A549 (cell line): Measurements from ENCODE around the gene RSPH10B. TPM values are rescaled to one million over a fixed set of nuclear protein-coding genes. Genes with fewer than 3 reads are reported as not detected.

ENCODE experiments used
- BHLHE40 ChIP-seq: IDR thresholded peaks from 2 replicates; pipeline ENCODE4 v1.6.1; 2012; ENCODE audit warnings: low read depth, low read length, inconsistent platforms
- ESRRA ChIP-seq: fragments of 150-350 bp; IDR thresholded peaks from 2 replicates; pipeline ENCODE4 v1.6.1; 2014; ENCODE audit warnings: mild to moderate bottlenecking, low read length, borderline replicate concordance
- FOSL2 ChIP-seq, 2 experiments: fragments of 450-650 bp in 1 of 2; fragments of >200 bp in 1 of 2; sonication (Bioruptor Twin) in 1 of 2; formaldehyde crosslinking; IDR thresholded peaks; 2 replicates each; pipeline versions ENCODE4 v1.5.0 to v1.6.1; 2016 to 2020; ENCODE audit warnings: mild to moderate bottlenecking in 1 of 2, moderate library complexity in 1 of 2
- HDAC2 ChIP-seq: fragments of 200-600 bp; sonication (generic); IDR thresholded peaks from 2 replicates; pipeline ENCODE4 v1.6.1; 2016
- JUN ChIP-seq, 2 experiments: fragments of >200 bp; sonication (Bioruptor Twin); formaldehyde crosslinking; IDR thresholded peaks; 2 replicates in 1 of 2; 3 replicates in 1 of 2; pipeline ENCODE4 v1.6.1; 2016 to 2017
- JUNB ChIP-seq: fragments of >200 bp; sonication (Bioruptor Twin); formaldehyde crosslinking; IDR thresholded peaks from 2 replicates; pipeline ENCODE4 v1.6.1; 2016
- KDM5A ChIP-seq: fragments of 200-600 bp; sonication (generic); IDR thresholded peaks from 2 replicates; pipeline ENCODE4 v1.6.1; 2016; ENCODE audit warnings: antibody characterized with exemption, mild to moderate bottlenecking
- MAFK ChIP-seq: fragments of 450-650 bp; IDR thresholded peaks from 2 replicates; pipeline ENCODE4 v1.6.1; 2014; ENCODE audit not compliant: partially characterized antibody
- NFE2L2 ChIP-seq: fragments of 150-350 bp; conservative IDR thresholded peaks from 2 replicates; pipeline ENCODE4 v1.6.1; 2014; ENCODE audit warnings: low read length
- NR3C1 ChIP-seq: fragments of >200 bp; sonication (Bioruptor Twin); formaldehyde crosslinking; IDR thresholded peaks from 3 replicates; pipeline ENCODE4 v1.6.1; 2017
- PHF8 ChIP-seq: fragments of 200-600 bp; sonication (generic); IDR thresholded peaks from 2 replicates; pipeline ENCODE4 v1.6.1; 2016; ENCODE audit warnings: low read depth, mild to moderate bottlenecking, antibody characterized with exemption, moderate library complexity, borderline replicate concordance
- POLR2AphosphoS2 ChIP-seq: conservative IDR thresholded peaks from 2 replicates; pipeline ENCODE4 v1.6.1; 2012; ENCODE audit warnings: low read length, improper control_type of control experiment, inconsistent platforms
- RARB ChIP-seq: fragments of 250-450 bp; sonication (Bioruptor Pico); IDR thresholded peaks from 2 replicates; pipeline ENCODE4 v1.8.0; 2021; ENCODE audit warnings: mild to moderate bottlenecking, moderate library complexity
- RCOR1 ChIP-seq: fragments of 150-350 bp; IDR thresholded peaks from 2 replicates; pipeline ENCODE4 v1.6.1; 2014; ENCODE audit warnings: antibody characterized with exemption, low read length, low read depth
- RFX5 ChIP-seq: fragments of 450-650 bp; IDR thresholded peaks from 2 replicates; pipeline ENCODE4 v1.7.1; 2014; ENCODE audit warnings: antibody characterized with exemption, mild to moderate bottlenecking, moderate library complexity
- RNF2 ChIP-seq: fragments of 200-600 bp; sonication (generic); IDR thresholded peaks from 2 replicates; pipeline ENCODE4 v1.6.1; 2016; ENCODE audit warnings: low read depth, mild to moderate bottlenecking, antibody characterized with exemption, moderate library complexity, borderline replicate concordance
- SREBF2 ChIP-seq: fragments of 450-650 bp; IDR thresholded peaks from 2 replicates; pipeline ENCODE4 v1.6.1; 2014; ENCODE audit warnings: mild to moderate bottlenecking, moderate library complexity
- polyA plus RNA-seq, 4 experiments: library from polyadenylated mRNA; depleted of rRNA in 3 of 4; stranded (reverse); fragments of >200 nt; fragmentation: RNase III in 1 of 4; extraction: RNeasy Plus Mini Kit Qiagen cat#74134 plus additional on column Dnase treatment in 1 of 4; gene quantifications; 2 replicates in 3 of 4; 3 replicates in 1 of 4; pipeline ENCODE4 v1.2.3, GENCODE V29; 2011 to 2017
- TF ChIP-seq, protein P1 (sequence below): fragments of 200-600 bp; sonication (generic); IDR thresholded peaks from 2 replicates; pipeline ENCODE4 v1.6.1; 2016; ENCODE audit warnings: antibody characterized with exemption, mild to moderate bottlenecking, moderate library complexity
- TF ChIP-seq, protein P2 (sequence below): fragments of >200 bp; sonication (Bioruptor Twin); formaldehyde crosslinking; IDR thresholded peaks from 3 replicates; pipeline ENCODE4 v1.6.1; 2016
- TF ChIP-seq, protein P3 (sequence below): IDR thresholded peaks from 2 replicates; pipeline ENCODE4 v1.6.1; 2012; ENCODE audit warnings: low read depth, borderline replicate concordance
- TF ChIP-seq, protein P4 (sequence below): fragments of 150-350 bp; IDR thresholded peaks from 2 replicates; pipeline ENCODE4 v1.6.1; 2014; ENCODE audit warnings: low read depth, mild to moderate bottlenecking, low read length
- TF ChIP-seq, protein P5 (sequence below): fragments of >200 bp; sonication (Bioruptor Twin); formaldehyde crosslinking; IDR thresholded peaks from 3 replicates; pipeline ENCODE4 v1.5.1; 2016

RSPH10B gene
- polyA plus RNA-seq, 2 of the 4 experiments (the other 2 are of a cell fraction) = 0.10 to 0.25 TPM

DNA sequence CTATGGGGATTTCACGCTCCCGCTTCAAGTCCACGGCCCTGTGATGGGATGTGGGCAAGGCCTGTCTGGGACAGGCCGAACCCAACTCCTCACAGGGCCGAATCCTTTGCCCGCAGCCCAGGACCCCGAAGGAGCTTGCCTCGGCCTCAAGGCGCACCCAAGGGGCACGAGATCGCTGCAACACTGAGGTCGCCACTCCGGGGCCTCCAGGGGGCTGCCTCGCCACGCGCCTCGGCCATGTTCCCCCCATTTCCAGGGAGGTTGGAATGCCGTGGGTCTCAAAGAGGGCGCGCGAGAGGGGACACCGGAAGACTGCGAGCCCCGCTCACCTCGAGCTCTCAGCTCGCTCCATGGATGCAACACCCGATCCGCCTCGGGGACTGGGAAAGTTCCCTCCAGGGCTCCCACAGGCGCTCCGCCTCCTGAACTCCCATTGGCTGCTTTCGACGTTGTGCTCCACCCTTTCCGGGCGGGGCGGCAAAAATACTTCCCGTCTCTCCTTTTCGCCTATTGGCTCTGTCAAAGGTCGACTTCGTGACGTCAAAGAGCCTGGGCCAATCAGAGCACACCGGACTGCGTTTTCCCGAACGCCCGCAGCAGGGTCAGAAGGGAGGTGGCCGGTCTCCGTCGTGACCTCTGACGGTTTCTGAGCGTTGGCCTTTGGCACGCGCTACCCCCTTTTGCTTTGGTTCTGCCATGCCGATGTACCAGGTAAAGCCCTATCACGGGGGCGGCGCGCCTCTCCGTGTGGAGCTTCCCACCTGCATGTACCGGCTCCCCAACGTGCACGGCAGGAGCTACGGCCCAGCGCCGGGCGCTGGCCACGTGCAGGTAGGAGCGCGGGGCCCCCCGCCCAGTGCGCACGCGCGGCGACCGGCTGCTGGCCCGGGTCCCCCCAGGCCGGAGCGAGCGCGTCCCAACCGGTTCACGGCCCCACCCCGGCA lies 38.5 kb upstream of the RSPH10B start, which contains the start of the genes AIMP2 and PMS2 (continued):
- TF ChIP-seq, protein P1, sequence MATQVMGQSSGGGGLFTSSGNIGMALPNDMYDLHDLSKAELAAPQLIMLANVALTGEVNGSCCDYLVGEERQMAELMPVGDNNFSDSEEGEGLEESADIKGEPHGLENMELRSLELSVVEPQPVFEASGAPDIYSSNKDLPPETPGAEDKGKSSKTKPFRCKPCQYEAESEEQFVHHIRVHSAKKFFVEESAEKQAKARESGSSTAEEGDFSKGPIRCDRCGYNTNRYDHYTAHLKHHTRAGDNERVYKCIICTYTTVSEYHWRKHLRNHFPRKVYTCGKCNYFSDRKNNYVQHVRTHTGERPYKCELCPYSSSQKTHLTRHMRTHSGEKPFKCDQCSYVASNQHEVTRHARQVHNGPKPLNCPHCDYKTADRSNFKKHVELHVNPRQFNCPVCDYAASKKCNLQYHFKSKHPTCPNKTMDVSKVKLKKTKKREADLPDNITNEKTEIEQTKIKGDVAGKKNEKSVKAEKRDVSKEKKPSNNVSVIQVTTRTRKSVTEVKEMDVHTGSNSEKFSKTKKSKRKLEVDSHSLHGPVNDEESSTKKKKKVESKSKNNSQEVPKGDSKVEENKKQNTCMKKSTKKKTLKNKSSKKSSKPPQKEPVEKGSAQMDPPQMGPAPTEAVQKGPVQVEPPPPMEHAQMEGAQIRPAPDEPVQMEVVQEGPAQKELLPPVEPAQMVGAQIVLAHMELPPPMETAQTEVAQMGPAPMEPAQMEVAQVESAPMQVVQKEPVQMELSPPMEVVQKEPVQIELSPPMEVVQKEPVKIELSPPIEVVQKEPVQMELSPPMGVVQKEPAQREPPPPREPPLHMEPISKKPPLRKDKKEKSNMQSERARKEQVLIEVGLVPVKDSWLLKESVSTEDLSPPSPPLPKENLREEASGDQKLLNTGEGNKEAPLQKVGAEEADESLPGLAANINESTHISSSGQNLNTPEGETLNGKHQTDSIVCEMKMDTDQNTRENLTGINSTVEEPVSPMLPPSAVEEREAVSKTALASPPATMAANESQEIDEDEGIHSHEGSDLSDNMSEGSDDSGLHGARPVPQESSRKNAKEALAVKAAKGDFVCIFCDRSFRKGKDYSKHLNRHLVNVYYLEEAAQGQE = no peak
- TF ChIP-seq, protein P2, sequence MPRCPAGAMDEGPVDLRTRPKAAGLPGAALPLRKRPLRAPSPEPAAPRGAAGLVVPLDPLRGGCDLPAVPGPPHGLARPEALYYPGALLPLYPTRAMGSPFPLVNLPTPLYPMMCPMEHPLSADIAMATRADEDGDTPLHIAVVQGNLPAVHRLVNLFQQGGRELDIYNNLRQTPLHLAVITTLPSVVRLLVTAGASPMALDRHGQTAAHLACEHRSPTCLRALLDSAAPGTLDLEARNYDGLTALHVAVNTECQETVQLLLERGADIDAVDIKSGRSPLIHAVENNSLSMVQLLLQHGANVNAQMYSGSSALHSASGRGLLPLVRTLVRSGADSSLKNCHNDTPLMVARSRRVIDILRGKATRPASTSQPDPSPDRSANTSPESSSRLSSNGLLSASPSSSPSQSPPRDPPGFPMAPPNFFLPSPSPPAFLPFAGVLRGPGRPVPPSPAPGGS = peak; percentile 97
- TF ChIP-seq RFX5 (peak; percentile 83), RARB (CRISPR knock-in tag) (0 out of 2 replicates have a peak, but pooled peaks have one; percentile 40), POLR2AphosphoS2 (no peak), ESRRA (no peak; the same call in 1 of the 2 replicates), MAFK (no peak), BHLHE40 (peak; percentile 55), JUNB (no peak), KDM5A (no peak), NR3C1 (no peak), FOSL2 (IDR thresholded peaks at IDR 0.05) (no peak), FOSL2 (CRISPR knock-in tag; IDR thresholded peaks at IDR 0.05) (no peak), JUN (IDR thresholded peaks at IDR 0.05) (peak; percentile 74 to 89; a peak in 4 of 5 replicates), RNF2 (no peak), SREBF2 (no peak), PHF8 (peak; percentile 83; the same call in 1 of the 2 replicates), HDAC2 (no peak), NFE2L2 (no peak), RCOR1 (no peak)
- TF ChIP-seq, protein P3, sequence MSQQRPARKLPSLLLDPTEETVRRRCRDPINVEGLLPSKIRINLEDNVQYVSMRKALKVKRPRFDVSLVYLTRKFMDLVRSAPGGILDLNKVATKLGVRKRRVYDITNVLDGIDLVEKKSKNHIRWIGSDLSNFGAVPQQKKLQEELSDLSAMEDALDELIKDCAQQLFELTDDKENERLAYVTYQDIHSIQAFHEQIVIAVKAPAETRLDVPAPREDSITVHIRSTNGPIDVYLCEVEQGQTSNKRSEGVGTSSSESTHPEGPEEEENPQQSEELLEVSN = peak; percentile 93
- TF ChIP-seq, protein P4, sequence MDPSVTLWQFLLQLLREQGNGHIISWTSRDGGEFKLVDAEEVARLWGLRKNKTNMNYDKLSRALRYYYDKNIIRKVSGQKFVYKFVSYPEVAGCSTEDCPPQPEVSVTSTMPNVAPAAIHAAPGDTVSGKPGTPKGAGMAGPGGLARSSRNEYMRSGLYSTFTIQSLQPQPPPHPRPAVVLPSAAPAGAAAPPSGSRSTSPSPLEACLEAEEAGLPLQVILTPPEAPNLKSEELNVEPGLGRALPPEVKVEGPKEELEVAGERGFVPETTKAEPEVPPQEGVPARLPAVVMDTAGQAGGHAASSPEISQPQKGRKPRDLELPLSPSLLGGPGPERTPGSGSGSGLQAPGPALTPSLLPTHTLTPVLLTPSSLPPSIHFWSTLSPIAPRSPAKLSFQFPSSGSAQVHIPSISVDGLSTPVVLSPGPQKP = no peak
- TF ChIP-seq, protein P5, sequence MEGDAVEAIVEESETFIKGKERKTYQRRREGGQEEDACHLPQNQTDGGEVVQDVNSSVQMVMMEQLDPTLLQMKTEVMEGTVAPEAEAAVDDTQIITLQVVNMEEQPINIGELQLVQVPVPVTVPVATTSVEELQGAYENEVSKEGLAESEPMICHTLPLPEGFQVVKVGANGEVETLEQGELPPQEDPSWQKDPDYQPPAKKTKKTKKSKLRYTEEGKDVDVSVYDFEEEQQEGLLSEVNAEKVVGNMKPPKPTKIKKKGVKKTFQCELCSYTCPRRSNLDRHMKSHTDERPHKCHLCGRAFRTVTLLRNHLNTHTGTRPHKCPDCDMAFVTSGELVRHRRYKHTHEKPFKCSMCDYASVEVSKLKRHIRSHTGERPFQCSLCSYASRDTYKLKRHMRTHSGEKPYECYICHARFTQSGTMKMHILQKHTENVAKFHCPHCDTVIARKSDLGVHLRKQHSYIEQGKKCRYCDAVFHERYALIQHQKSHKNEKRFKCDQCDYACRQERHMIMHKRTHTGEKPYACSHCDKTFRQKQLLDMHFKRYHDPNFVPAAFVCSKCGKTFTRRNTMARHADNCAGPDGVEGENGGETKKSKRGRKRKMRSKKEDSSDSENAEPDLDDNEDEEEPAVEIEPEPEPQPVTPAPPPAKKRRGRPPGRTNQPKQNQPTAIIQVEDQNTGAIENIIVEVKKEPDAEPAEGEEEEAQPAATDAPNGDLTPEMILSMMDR = no peak; the same call in 2 of the 3 replicates
- TF ChIP-seq, all 56 proteins: peak for 21
